ENCODE data around the gene RGS17. TPM values are rescaled to one million over a fixed set of nuclear protein-coding genes. Genes with fewer than 3 reads are reported as not detected.
"Not testable (repeated sequence)": the region's sequence is repeated elsewhere in the genome, so short reads cannot be mapped to it uniquely, and the experiment has no call there.

The RGS17 gene
- total RNA-seq, result not detected in 2 replicates

DNA sequence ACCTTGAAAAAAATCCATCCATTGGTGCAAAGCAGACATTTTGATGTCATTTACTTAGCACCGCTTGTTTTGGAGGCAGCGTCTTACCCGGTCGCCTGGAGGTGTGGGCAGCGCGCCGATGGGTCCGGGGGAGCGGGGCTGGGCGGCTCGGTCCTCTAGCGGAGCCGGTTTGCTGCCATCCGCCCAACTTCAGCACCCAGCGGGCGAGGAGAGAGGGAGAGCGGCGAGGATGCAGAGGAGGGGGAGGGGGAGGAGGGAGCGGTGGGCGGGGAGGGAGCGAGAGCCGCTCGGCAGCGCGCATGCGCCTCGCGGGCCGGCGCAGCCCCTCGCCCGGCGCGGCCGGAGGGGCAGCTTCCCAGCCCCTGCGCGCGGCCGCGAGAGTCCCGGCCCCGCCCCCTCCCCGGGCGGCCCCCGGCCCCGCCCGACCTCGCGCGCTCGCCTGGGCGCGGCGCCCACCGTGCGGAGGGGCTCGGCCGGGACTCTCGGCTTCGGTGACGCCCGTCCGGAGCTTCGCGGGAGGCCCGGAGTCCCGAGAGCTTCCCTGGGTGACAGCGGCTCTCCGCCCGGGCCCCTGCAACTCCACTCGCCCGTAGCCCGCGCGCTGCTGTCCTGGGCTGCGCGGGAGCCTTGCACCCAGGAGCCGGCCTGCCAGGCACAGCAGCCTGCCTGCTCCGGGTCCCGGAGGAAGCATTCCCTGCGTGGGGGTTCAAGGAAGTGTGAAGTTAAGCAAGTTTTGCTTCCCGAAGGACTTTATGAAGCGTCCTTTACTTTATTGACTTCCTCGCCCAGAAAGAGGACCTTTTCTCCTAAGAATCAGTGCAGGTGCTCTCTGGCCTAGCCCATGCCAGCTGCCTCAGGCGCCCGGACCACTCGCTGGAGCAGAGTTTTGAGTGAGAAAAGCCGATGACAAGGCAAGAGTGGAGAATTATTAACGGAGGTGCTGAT lies at the start of gene RGS17:
RGS17 (minus strand) TSS at position 246 of the 945 bp plus-strand sequence. CDS start 87,264 bp downstream, outside the sequence.
- intact Hi-C loops (cut with micrococcal nuclease), result no loop called here

GRCh38 chr6:153172815-153173214 lies 41.7 kb upstream of the RGS17 start:
- intact Hi-C loops (cut with micrococcal nuclease), result no loop called here

DNA sequence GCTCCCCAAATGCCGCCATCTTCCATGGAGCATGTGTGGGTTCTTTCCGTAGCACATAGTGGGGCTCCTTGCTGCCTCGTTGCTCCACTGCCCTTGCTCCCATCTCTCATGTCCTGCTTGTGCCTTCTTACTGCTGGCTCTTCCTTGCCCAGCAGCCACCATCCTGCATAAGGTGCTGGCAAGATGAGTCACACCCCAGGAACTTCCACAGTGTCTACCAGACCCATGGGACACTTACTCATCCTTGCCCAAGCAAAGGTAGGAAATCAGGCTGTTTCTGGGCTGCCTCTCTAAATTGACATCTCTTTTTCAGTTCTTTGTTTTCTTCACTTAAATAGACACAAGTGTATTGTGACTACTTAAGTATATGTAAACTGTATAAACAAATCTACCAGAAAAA lies 39.4 kb upstream of the RGS17 start:
- intact Hi-C loops (cut with micrococcal nuclease), result no loop called here

- intact Hi-C loops (cut with micrococcal nuclease), result no loop called here
Observed at GRCh38 chr6:153167907-153168306, 36.8 kb upstream of the RGS17 start.

- intact Hi-C loops (cut with micrococcal nuclease), result no loop called here
Observed at GRCh38 chr6:153167061-153167891, 36.2 kb upstream of the RGS17 start.

- intact Hi-C loops (cut with micrococcal nuclease), result no loop called here
Observed at GRCh38 chr6:153162646-153163045, 31.6 kb upstream of the RGS17 start.

DNA sequence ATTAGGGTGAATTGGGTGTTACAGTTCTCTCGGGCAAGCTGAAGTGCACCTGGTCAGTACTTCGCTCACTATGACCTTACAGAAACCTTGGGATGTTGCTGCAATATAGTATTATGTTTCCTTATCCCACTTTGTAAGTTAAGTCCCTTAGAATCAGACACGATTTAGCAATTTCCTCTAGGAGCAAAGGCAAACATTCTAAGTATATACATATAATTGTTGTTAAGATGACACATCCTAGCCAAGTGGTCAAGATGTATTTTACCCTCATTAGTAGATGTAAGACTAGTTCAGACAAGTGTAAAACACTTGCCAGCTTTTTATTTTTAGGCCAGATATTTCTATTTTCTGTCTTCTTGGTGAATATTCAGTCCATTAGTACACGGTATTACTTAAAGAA lies 31.1 kb upstream of the RGS17 start:
- intact Hi-C loops (cut with micrococcal nuclease), result no loop called here

DNA sequence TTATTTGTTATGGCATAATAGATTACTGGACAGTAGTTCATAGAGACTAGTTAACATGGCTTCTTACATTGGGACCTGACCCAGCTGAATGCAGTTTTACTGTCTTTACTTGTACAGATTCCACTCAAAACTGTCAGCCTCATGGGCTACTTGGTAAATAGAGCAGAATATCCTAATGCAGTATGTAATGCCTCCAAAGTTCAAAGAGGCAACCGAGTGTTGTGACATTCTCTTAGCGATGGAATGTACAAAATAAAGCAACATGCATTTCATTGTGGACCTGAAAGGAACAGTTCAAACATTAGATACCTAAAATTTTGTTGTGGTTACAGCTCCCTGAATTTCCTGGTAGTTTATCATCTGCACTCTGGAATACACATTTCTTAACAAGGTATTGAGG lies 29.1 kb upstream of the RGS17 start:
- intact Hi-C loops (cut with micrococcal nuclease), result no loop called here

GRCh38 chr6:153150752-153151440 lies 19.8 kb upstream of the RGS17 start:
- intact Hi-C loops (cut with micrococcal nuclease), result no loop called here

DNA sequence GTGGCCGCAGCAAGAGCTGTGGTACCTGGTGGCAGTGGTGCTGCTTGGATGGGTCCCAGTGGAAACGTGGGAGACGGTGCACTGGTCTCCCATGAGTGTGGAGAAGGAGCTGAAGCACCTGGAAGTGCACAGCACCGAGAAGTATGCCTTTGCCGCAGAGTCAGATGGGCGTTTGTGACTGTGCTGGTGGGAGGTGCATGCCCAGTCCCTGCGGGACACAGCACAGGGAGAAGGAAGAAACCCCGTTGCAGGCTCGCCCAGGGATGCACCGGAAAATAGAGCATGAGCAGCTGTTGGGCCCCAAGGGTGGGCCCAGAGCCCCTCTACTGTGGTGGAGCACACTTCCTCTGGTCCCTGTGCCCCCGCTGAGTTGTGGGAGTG lies 19.3 kb upstream of the RGS17 start:
- intact Hi-C loops (cut with micrococcal nuclease), result no loop called here

- intact Hi-C loops (cut with micrococcal nuclease), result no loop called here
Observed at GRCh38 chr6:153149891-153150290, 18.8 kb upstream of the RGS17 start.

GRCh38 chr6:153146413-153146812 lies 15.3 kb upstream of the RGS17 start:
- intact Hi-C loops (cut with micrococcal nuclease), result no loop called here

DNA sequence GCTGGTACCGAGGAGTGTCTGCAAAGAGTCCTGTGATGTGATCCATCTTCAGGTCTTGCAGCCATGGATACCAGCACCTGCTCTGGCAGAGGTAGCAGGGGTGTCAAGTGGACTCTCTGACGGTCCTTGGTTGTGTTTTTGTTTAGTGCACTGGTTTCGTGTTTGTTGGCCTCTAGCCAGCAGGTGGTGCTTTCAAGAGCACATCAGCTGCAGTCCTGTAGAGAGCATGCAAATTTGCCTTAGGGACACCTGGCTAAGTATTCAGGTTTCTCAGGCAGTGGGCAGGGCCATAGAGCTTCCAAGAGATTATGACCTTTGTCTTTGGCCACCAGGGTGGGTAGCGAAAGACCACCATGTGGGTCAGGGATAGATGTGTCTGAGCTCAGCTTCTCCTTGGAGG lies 14.5 kb upstream of the RGS17 start:
- intact Hi-C loops (cut with micrococcal nuclease), result no loop called here

DNA sequence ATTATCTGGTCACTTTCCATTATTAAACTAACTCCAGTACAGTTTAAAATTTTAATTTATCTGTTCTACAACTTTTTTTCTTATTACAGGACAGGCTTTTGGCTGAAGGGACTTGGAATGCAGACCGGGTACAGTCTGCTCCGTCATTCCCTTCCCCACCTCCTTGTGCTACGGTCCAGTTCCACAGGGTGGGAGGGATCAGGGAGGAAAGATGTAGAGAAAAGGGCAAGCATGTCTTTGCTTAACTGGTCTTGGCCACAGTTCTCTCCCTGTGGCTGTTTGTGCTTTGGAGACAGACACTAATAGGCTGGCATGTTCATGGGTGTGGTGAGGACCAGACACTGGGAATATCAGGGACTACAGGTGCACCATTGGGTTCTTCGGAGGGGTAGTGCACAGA lies 12.1 kb upstream of the RGS17 start:
- intact Hi-C loops (cut with micrococcal nuclease), result no loop called here

DNA sequence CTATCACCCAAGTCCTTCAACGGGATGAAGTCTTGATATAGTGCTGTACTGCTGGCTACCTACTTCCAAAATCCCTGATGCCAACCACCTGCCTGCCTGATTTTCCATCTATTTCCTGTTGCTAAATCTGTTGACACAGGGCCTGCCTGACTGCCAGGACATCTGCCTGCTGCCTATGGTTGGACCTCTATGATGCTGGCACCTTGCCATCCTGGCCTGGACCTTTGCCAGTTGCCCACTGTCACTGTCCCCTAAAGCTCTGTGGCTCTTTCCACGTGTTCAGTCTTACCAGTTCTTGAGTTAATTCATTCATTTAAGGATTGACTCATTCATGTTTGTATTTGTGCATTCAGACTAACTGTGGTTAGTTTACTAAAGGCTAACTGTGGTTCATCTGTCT lies 9.2 kb upstream of the RGS17 start:
- intact Hi-C loops (cut with micrococcal nuclease), result no loop called here

DNA sequence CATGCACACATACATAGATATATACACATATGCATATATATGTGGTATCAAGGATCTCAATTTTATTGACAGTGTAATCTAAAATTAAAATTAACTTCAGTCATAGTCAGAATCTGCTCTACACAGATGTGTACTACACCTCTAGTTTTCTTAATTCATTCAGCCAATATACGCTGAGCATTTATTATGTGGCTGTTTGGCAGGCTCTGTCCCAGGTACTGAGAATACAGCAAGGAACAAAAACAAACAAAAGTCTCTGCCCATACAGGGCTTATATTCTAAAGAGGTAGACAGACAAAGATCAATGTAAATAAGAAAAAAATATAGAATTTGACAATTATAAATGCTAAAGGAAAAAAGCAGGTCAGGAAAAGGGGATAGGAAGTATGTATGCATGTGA lies 7.8 kb upstream of the RGS17 start:
- intact Hi-C loops (cut with micrococcal nuclease), result no loop called here

- intact Hi-C loops (cut with micrococcal nuclease), result no loop called here
Observed at GRCh38 chr6:153135681-153136080, 4.6 kb upstream of the RGS17 start.

DNA sequence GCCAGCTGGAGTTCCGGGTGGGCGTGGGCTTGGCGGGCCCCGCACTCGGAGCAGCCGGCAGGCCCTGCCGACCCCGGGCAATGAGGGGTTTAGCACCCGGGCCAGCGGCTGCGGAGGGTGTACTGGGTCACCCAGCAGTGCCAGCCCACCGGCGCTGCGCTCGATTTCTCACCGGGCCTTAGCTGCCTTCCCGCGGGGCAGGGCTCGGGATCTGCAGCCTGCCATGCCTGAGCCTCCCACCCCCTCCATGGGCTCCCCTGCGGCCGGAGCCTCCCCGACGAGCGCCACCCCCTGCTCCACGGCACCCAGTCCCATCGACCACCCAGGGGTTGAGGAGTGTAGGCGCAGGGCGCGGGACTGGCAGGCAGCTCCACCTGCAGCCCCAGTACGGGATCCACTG lies 2.6 kb upstream of the RGS17 start:
- intact Hi-C loops (cut with micrococcal nuclease), result not testable (repeated sequence)

- intact Hi-C loops (cut with micrococcal nuclease), result no loop called here
Observed at GRCh38 chr6:153130515-153131036, 506 bp downstream of the RGS17 start.

DNA sequence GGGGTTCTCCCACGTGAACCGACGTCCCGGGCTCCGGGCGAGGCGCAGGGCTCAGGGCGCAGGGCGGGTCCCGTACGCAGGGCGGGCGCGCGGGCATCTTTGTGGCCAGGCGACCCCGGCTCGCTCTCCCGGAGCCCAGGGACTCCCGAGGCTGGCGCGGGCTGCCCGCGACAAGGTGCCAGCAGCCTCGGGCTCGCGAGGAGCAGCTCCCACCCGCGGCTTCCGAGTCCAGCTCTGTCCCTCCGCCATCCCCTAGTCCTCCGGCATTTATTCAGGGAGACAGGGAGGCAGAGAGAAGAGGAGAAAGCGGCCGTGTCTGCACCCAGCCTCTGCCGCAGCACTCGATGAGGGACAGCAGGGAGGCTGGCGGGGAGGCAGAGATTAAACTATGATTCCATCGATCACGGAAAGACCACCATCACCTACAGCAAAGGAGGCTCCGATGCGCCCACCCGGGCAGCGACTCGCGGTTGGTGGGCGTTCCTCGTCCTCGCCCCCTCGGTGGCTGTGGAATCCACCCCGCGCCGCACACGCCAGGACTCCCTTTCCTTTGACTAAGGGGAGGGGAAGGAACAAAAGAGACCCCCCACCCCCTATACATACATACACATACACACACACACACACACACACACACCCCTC lies 1.1 kb downstream of the RGS17 start:
- intact Hi-C loops (cut with micrococcal nuclease), result no loop called here

DNA sequence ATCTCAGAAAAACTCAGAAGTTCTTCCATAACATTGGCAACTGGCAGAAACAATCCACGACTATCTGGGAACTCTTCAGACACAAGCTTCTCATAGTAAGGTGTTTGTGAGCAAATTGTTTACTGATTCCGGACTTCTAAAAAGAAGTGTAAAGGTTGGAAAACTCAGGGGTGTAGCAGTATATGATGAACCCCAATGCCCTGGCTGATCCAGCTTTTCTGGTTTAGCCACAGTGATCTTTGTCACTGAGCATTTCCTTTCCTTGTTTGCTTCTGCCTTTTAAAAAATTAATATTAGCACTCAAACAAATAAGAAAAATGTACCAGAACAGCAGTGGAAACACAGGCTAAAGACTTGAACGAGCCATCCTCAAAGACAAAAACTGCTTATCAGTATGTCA lies 4.9 kb downstream of the RGS17 start:
- intact Hi-C loops (cut with micrococcal nuclease), result no loop called here

All from T-helper 2 cell treated with Interferon-gamma antibody and Interleukin-4, amounts not matched to agents 100 ng/mL and 5 ng/mL, for 36 hours (primary cell).